ENCODE measurements around the gene MSANTD7.

Gene MSANTD7

GRCh38 chr10:14838582-14839304 is 637 bp downstream of the MSANTD7 start:
- no peak for TF ChIP-seq CTCF (IDR thresholded peaks at IDR 0.05; ENCODE audit: low read depth, low read length)
- no peak for DNase-seq (ENCODE audit: extremely low read depth, low read depth)

- no peak for DNase-seq (ENCODE audit: extremely low read depth, low read depth)
- TF ChIP-seq CTCF (IDR thresholded peaks at IDR 0.05; ENCODE audit: low read depth, low read length) = no peak
These were observed 1.2 kb downstream of the MSANTD7 start for GRCh38 chr10:14839305-14839695.

GRCh38 chr10:14840178-14840577 is 2.1 kb downstream of the MSANTD7 start:
- no peak for DNase-seq (ENCODE audit: extremely low read depth, low read depth)
- TF ChIP-seq CTCF (IDR thresholded peaks at IDR 0.05; ENCODE audit: low read depth, low read length) = no peak

- no peak for TF ChIP-seq CTCF (IDR thresholded peaks at IDR 0.05; ENCODE audit: low read depth, low read length)
These were observed 5.4 kb downstream of the MSANTD7 start for GRCh38 chr10:14843327-14843988.

GRCh38 chr10:14844948-14845347 is 6.8 kb downstream of the MSANTD7 start:
- no peak for DNase-seq (ENCODE audit: extremely low read depth, low read depth)

More at GRCh38 chr10:14843327-14843988, 5.4 kb downstream of the MSANTD7 start:
- DNase-seq (ENCODE audit: extremely low read depth, low read depth) = no peak

GRCh38 chr10:14852236-14852635 is 14.1 kb downstream of the MSANTD7 start:
- TF ChIP-seq CTCF (IDR thresholded peaks at IDR 0.05; ENCODE audit: low read depth, low read length) = no peak
- DNase-seq (ENCODE audit: extremely low read depth, low read depth) = no peak

More at GRCh38 chr10:14844948-14845347, 6.8 kb downstream of the MSANTD7 start:
- TF ChIP-seq CTCF (IDR thresholded peaks at IDR 0.05; ENCODE audit: low read depth, low read length) = no peak

GRCh38 chr10:14855453-14855852 is 17.3 kb downstream of the MSANTD7 start:
- no peak for DNase-seq (ENCODE audit: extremely low read depth, low read depth)
- no peak for TF ChIP-seq CTCF (IDR thresholded peaks at IDR 0.05; ENCODE audit: low read depth, low read length)

Measured in AG09319 (cell line).